ENCODE data around the gene DBH.

DBH gene

DNA sequence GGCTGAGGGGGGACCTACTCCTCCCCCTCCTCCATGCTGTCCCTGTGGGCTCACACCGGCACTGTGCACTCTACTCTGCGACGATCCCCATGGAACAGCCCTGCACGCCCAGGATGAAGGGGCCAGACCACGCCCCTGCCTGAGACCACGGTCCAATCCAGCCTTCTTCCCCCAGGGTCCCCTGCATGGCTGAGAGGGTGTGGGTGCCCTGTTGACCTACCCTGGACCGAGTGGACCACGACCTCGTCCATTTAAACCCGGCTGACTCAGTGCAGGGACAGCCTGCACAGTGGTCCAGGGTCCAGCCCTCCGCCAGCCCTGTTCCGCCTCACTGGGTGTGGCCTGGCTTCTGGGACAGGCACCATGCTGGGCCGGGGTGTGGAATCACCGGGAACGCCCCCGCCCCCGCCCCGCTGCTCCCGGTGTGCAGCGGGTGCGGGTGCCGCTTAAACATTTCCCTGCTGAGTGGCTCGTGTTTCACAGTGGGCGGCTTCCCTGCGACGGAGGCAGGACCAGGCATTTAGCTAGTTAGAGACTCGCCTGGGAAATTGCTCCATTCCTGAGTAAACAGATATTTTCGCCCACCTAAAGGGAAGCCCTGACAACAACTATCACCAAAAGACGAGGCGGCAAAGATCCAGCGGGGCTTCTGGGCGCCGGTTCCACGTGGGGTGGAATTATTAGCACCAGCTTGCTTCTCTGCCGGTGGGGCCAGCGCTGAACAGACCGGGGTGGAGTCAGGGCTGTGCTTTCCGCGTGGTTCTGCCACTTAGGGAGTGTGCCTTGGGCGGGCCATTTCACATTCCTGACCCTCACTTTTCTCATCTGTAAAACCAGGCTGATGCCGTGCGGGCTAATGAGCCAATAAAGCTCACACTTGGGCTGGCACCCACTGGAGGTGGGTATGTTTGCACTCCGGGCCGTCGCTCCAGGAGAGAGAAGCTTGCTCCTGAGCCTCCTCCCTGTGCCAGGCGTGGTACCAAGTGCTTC is 22.6 kb downstream of the DBH start:
- Histone ChIP-seq H3K9ac (ENCODE audit: low read depth, low read length) (no peak overlapping the region), H3K27ac (ENCODE audit: low read length) (no peak overlapping the region), H3K79me2 (ENCODE audit: insufficient read depth, low read length) (no peaks in the 10 kb centered on the region), H3K9me3 (ENCODE audit: insufficient read depth, low read length, severe bottlenecking) (no peaks in the 10 kb centered on the region), H4K20me1 (ENCODE audit: insufficient read depth, low read length) (no peaks in the 10 kb centered on the region), H3K4me2 (ENCODE audit: insufficient read depth, low read length) (no peak overlapping the region), H3K4me1 (ENCODE audit: insufficient read depth, low read length) (no peaks in the 10 kb centered on the region), H3K4me3 (ENCODE audit: low read depth in 1 of 2, low read length in 2 of 2) (no peak overlapping the region), H3K36me3 (ENCODE audit: insufficient read depth, low read length) (no peaks in the 10 kb centered on the region), H3K27me3 (ENCODE audit: insufficient read depth, low read length, poor library complexity) (no peaks in the 10 kb centered on the region), H2AFZ (ENCODE audit: low read depth, low read length) (no peak overlapping the region)
- ATAC-seq (ENCODE audit: insufficient read depth, low read depth) (no peak), DNase-seq (no peak)
- TF ChIP-seq EZH2 (IDR thresholded peaks at IDR 0.05; ENCODE audit: borderline replicate concordance, low read depth, low read length, severe bottlenecking): no peak
- TF ChIP-seq, protein P1, sequence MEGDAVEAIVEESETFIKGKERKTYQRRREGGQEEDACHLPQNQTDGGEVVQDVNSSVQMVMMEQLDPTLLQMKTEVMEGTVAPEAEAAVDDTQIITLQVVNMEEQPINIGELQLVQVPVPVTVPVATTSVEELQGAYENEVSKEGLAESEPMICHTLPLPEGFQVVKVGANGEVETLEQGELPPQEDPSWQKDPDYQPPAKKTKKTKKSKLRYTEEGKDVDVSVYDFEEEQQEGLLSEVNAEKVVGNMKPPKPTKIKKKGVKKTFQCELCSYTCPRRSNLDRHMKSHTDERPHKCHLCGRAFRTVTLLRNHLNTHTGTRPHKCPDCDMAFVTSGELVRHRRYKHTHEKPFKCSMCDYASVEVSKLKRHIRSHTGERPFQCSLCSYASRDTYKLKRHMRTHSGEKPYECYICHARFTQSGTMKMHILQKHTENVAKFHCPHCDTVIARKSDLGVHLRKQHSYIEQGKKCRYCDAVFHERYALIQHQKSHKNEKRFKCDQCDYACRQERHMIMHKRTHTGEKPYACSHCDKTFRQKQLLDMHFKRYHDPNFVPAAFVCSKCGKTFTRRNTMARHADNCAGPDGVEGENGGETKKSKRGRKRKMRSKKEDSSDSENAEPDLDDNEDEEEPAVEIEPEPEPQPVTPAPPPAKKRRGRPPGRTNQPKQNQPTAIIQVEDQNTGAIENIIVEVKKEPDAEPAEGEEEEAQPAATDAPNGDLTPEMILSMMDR (IDR thresholded peaks at IDR 0.05; ENCODE audit: borderline replicate concordance, extremely low read depth, low read length, poor library complexity, severe bottlenecking): no peak

DNA sequence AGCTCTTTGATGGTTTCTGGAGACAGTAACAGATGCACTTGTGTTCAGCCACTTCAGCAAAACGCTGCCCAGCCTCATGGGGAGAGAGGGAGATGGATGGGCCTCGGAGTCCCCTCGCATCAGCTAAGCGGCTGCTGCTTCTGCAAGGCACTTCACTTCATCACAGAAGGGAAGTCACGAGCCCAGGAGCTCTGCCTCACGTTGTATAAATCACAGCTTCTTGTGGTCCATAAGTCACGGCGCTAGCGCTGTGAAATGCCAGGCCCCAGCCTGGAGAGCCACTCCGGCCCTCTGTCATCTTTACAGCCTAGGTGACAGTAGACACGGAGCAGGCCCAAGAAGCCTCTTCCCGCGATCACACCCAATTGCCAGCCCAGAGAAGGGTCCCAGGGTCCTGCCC is 23.4 kb downstream of the DBH start:
- H3K4me1 ChIP-seq (ENCODE audit: insufficient read depth, low read length): no peaks in the 10 kb centered on the region
- TF ChIP-seq EZH2 (IDR thresholded peaks at IDR 0.05; ENCODE audit: borderline replicate concordance, low read depth, low read length, severe bottlenecking): no peak
- TF ChIP-seq, protein P1 (IDR thresholded peaks at IDR 0.05; ENCODE audit: borderline replicate concordance, extremely low read depth, low read length, poor library complexity, severe bottlenecking): no peak
- no peak overlapping the region for H3K27ac ChIP-seq (ENCODE audit: low read length)
- no peaks in the 10 kb centered on the region for H3K79me2 ChIP-seq (ENCODE audit: insufficient read depth, low read length)
- no peak for ATAC-seq (ENCODE audit: insufficient read depth, low read depth)
- no peak overlapping the region for H3K4me3 ChIP-seq (ENCODE audit: low read depth in 1 of 2, low read length in 2 of 2)
- no peak for DNase-seq
- no peak overlapping the region for H3K4me2 ChIP-seq (ENCODE audit: insufficient read depth, low read length)
- H3K9ac ChIP-seq (ENCODE audit: low read depth, low read length): no peak overlapping the region
- H4K20me1 ChIP-seq (ENCODE audit: insufficient read depth, low read length): no peaks in the 10 kb centered on the region
- no peaks in the 10 kb centered on the region for H3K9me3 ChIP-seq (ENCODE audit: insufficient read depth, low read length, severe bottlenecking)
- no peak overlapping the region for H2AFZ ChIP-seq (ENCODE audit: low read depth, low read length)
- no peaks in the 10 kb centered on the region for H3K36me3 ChIP-seq (ENCODE audit: insufficient read depth, low read length)
- H3K27me3 ChIP-seq (ENCODE audit: insufficient read depth, low read length, poor library complexity): no peaks in the 10 kb centered on the region

DNA sequence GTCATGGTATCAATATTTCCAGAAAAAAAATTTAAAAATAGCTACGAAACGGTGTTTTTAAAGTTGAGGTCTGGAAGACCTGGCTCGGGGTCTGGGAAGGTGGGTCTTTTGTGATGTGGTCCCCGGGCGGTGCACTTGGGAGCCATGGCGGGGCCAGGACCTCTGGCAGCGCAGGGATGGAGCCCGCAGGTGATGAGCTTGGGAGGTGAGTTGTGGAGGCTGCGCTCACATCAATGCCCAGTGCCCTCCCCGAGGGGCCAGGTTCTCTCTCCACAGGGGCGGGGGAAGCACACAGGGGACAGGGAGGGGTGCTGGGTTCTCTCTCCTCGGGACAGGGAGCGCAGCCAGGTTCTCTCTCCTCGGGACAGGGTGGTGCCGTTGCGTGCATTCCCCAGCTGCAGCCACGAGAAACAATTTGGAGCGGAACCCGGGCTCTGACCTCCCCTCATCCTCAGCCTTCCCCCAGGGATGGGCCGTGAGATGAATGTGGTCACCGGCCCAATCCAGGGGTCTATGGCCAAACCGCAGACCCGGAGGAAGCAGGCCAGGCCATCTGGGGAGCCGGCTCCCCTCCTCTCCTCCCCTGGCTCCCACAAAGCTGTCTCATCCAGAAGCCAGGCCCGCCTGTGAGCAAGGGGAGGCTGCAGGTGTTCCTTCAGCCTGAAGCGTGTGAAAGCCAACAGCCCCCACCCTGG is 25.8 kb downstream of the DBH start:
- Histone ChIP-seq H3K4me3 (ENCODE audit: low read depth in 1 of 2, low read length in 2 of 2) (no peak overlapping the region), H3K79me2 (ENCODE audit: insufficient read depth, low read length) (no peaks in the 10 kb centered on the region), H3K4me1 (ENCODE audit: insufficient read depth, low read length) (no peaks in the 10 kb centered on the region), H3K9me3 (ENCODE audit: insufficient read depth, low read length, severe bottlenecking) (no peaks in the 10 kb centered on the region), H3K4me2 (ENCODE audit: insufficient read depth, low read length) (no peak overlapping the region), H3K36me3 (ENCODE audit: insufficient read depth, low read length) (no peaks in the 10 kb centered on the region), H4K20me1 (ENCODE audit: insufficient read depth, low read length) (no peaks in the 10 kb centered on the region), H2AFZ (ENCODE audit: low read depth, low read length) (no peak overlapping the region), H3K27me3 (ENCODE audit: insufficient read depth, low read length, poor library complexity) (no peaks in the 10 kb centered on the region), H3K27ac (ENCODE audit: low read length) (no peak overlapping the region), H3K9ac (ENCODE audit: low read depth, low read length) (no peak overlapping the region)
- TF ChIP-seq, protein P1 (IDR thresholded peaks at IDR 0.05; ENCODE audit: borderline replicate concordance, extremely low read depth, low read length, poor library complexity, severe bottlenecking): no peak
- TF ChIP-seq EZH2 (IDR thresholded peaks at IDR 0.05; ENCODE audit: borderline replicate concordance, low read depth, low read length, severe bottlenecking): no peak
- DNase-seq (no peak), ATAC-seq (ENCODE audit: insufficient read depth, low read depth) (no peak)

Data from DND-41 (cell line).